ENCODE results near the gene PGLYRP2. TPM values are rescaled to one million over a fixed set of nuclear protein-coding genes. Genes with fewer than 3 reads are reported as not detected.

The PGLYRP2 gene
- total RNA-seq, 2 experiments from 2014 or later: 0.25 to 0.27 TPM

- intact Hi-C loops (cut with micrococcal nuclease): no loop called here
- TF ChIP-seq, protein P1, sequence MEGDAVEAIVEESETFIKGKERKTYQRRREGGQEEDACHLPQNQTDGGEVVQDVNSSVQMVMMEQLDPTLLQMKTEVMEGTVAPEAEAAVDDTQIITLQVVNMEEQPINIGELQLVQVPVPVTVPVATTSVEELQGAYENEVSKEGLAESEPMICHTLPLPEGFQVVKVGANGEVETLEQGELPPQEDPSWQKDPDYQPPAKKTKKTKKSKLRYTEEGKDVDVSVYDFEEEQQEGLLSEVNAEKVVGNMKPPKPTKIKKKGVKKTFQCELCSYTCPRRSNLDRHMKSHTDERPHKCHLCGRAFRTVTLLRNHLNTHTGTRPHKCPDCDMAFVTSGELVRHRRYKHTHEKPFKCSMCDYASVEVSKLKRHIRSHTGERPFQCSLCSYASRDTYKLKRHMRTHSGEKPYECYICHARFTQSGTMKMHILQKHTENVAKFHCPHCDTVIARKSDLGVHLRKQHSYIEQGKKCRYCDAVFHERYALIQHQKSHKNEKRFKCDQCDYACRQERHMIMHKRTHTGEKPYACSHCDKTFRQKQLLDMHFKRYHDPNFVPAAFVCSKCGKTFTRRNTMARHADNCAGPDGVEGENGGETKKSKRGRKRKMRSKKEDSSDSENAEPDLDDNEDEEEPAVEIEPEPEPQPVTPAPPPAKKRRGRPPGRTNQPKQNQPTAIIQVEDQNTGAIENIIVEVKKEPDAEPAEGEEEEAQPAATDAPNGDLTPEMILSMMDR (IDR thresholded peaks at IDR 0.05): no peak
- Mint-ChIP-seq H3K27ac (peak overlapping the region; percentile 91), H3K9me3 (no peaks in the 10 kb centered on the region), H3K36me3 (ENCODE audit: low read depth) (peaks cover 24% of the 10 kb centered on the region), H3K4me3 (peak overlapping the region; percentile 91), H3K4me1 (ENCODE audit: low read depth) (peaks cover 28% of the 10 kb centered on the region), H3K27me3 (no peaks in the 10 kb centered on the region)
- no peak for ATAC-seq
- POLR2A ChIA-PET: interaction anchor here (0.6 to 6.8 kb wide), 8 partner anchors 12 to 1692 kb away, joined by 3 to 89 read pairs (median 3); partner anchors contain the start of genes AKAP8 and AKAP8L
- CTCF ChIA-PET: interaction anchor here (1.4 to 4.6 kb wide), 2 partner anchors 10 to 12 kb away, joined by 3 to 34 read pairs; partner anchors contain the start of gene AKAP8L
- no peak for DNase-seq
Measured at GRCh38 chr19:15431396-15432017, 47.8 kb downstream of the PGLYRP2 start.

DNA sequence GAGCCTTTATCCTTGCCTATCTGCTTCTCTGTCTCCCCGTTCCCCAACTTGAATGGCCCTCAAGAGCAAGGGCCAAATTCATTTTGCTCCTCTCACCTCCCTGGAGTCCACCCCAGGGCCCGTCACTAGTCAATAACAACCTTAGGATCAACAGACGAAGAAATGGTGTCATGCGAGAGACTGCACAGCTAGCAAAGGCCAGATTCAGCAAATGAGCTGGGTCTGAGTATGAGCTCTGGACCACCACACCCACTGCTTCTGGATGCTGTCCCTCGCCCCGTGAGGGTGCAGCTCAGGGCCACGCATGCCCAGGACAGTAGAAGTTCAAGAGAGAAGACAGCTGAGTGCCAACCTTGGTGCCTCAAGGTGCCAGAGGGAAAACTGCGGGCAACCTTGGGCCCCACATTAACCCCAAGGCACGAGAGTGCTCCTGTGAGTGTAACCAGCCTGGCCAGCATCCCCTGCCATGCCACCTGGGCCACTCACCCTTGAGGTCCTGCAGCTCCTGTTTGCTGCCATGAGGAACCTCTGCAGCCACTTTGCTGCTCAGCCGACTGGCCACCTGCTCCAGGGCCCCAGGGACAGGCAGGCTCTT lies 48.7 kb downstream of the PGLYRP2 start:
- no peak overlapping the region for H3K27ac Mint-ChIP-seq

DNA sequence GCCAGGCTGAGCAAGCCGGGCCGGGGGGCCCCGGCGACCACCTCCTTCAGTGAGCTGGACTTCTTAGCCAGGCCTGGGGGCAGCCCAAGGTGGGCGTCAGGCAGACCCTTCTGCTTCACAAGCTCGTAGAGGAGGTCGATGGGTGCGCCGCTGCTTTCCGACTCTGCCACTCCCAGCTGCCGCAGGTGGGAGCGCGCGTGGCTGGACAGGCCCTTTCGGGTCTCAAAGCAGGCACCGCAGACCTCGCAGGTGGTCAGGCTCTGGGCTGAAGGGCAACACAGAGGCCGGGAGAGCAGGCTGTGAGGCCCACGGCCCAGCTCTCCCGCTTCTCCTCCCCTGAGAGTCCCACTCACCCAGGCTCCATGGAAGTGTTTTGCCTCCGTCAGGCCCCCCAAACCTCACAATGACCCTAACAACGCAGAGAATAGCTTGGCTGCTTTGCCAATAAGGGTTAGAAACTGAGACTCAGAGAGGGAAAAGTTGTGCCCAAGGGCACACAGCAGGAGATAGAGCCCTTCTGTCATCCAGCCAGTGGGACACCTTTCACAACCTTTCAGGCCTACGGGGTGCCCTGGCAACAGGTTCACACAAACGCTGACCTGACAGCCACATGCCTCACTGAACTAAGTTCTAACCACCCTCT lies 49.4 kb downstream of the PGLYRP2 start:
- H3K9me3 Mint-ChIP-seq: no peaks in the 10 kb centered on the region
- H3K4me1 Mint-ChIP-seq (ENCODE audit: low read depth): peaks cover 24% of the 10 kb centered on the region
- POLR2A ChIA-PET: interaction anchor here (1.1 to 6.8 kb wide), 3 partner anchors 10 to 91 kb away, joined by 3 to 89 read pairs (median 3); partner anchors contain the start of gene AKAP8L
- peaks cover 34% of the 10 kb centered on the region for H3K36me3 Mint-ChIP-seq (ENCODE audit: low read depth)
- TF ChIP-seq, protein P1 (IDR thresholded peaks at IDR 0.05): no peak
- DNase-seq (no peak), ATAC-seq (no peak)
- intact Hi-C loops (cut with micrococcal nuclease): no loop called here
- H3K27ac Mint-ChIP-seq: no peak overlapping the region
- H3K4me3 Mint-ChIP-seq: peak overlapping the region; percentile 91
- H3K27me3 Mint-ChIP-seq: no peaks in the 10 kb centered on the region
- CTCF ChIA-PET: interaction anchor here (4.6 kb wide), 1 partner anchor 11 kb away, joined by 34 read pairs; the partner anchor contains the start of gene AKAP8L

More for the DNA sequence above, 48.7 kb downstream of the PGLYRP2 start:
- CTCF ChIA-PET: interaction anchor here (1.4 to 4.6 kb wide), 2 partner anchors 9 to 11 kb away, joined by 3 to 34 read pairs; partner anchors contain the start of gene AKAP8L
- TF ChIP-seq, protein P1 (IDR thresholded peaks at IDR 0.05): no peak
- Mint-ChIP-seq H3K9me3 (no peaks in the 10 kb centered on the region), H3K36me3 (ENCODE audit: low read depth) (peaks cover 32% of the 10 kb centered on the region), H3K27me3 (no peaks in the 10 kb centered on the region), H3K4me3 (peak overlapping the region; percentile 91), H3K4me1 (ENCODE audit: low read depth) (peaks cover 24% of the 10 kb centered on the region)
- DNase-seq (no peak), ATAC-seq (no peak)
- POLR2A ChIA-PET: interaction anchor here (0.6 to 6.8 kb wide), 4 partner anchors 11 to 1693 kb away, joined by 3 to 89 read pairs (median 3); partner anchors contain the start of gene AKAP8L
- intact Hi-C loops (cut with micrococcal nuclease): no loop called here

DNA sequence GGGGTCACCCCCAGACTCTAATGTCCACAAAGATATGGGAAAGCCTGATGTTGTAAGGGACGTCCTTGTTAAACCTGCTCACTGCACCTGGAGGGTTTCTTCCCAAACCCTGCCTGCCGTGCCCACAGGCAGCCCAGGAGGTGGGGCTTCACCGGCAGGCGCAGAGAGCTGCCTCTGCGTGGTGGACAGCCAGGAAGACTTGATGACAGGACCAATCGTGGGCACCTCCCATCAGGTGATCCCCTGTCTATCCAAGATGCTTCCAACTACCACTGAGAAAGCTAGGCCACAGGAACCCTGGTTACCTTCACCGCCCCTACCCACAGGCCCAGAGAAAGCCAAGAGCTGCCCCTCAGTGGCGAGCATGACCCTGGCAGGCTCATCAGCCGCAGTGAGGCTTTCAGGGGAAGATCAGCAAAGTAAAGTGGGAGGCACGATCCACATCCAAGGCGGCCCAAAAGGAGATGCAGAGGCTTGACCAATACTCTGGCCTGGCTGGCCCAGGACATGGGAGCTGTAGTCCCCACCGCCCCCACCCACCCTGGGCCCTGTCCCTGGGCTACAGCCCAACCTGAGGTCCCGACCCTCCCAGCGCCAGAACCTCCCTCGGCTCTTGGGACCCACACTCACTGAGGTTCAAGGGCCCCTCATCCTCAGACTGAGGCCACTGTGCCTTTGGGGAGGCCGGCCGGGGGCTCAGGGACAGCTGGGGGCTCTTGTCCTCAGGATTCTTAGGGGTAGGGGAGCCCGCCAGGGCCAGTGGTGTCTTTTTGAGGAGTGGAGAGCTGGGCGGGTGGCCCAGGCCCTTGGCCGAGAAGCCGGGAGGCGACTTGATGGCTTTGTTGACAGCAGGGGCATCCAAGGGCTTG lies 50.1 kb downstream of the PGLYRP2 start:
- Mint-ChIP-seq H3K4me3 (no peak overlapping the region), H3K36me3 (ENCODE audit: low read depth) (peaks cover 36% of the 10 kb centered on the region), H3K27ac (no peak overlapping the region), H3K4me1 (ENCODE audit: low read depth) (peaks cover 24% of the 10 kb centered on the region), H3K9me3 (no peaks in the 10 kb centered on the region), H3K27me3 (no peaks in the 10 kb centered on the region)
- ChIA-PET CTCF (interaction anchor here (4.6 kb wide), 1 partner anchor 10 kb away, joined by 34 read pairs; the partner anchor contains the start of gene AKAP8L), POLR2A (interaction anchor here (1.6 to 6.8 kb wide), 2 partner anchors 10 to 37 kb away, joined by 3 to 89 read pairs; partner anchors contain the start of gene AKAP8L)
- DNase-seq: no peak
- TF ChIP-seq, protein P1 (IDR thresholded peaks at IDR 0.05): no peak
- intact Hi-C loops (cut with micrococcal nuclease): no loop called here
- no peak for ATAC-seq

Measured in activated CD8-positive, alpha-beta T cell treated with anti-CD3 and anti-CD28 coated beads for 36 hours (primary cell).